Stimulated activated CD4-positive, alpha-beta T cell treated with anti-CD3 and anti-CD28 coated beads, Interleukin-4, amount 100 ng/mL, for 48 hours (primary cell): ENCODE measurements around the gene CDKN1A.

Experiments used
- DNase-seq, 2 donors: peaks; one replicate each; pipeline ENCODE4 v3.0.0-alpha.2; 2020; ENCODE audit warnings: low read depth in 2 of 2

CDKN1A gene

GRCh38 chr6:36677059-36677749 lies 1.3 kb upstream of the CDKN1A start:
- DNase-seq: no peak

GRCh38 chr6:36677753-36678487 lies 594 bp upstream of the CDKN1A start:
- DNase-seq: no peak

DNA sequence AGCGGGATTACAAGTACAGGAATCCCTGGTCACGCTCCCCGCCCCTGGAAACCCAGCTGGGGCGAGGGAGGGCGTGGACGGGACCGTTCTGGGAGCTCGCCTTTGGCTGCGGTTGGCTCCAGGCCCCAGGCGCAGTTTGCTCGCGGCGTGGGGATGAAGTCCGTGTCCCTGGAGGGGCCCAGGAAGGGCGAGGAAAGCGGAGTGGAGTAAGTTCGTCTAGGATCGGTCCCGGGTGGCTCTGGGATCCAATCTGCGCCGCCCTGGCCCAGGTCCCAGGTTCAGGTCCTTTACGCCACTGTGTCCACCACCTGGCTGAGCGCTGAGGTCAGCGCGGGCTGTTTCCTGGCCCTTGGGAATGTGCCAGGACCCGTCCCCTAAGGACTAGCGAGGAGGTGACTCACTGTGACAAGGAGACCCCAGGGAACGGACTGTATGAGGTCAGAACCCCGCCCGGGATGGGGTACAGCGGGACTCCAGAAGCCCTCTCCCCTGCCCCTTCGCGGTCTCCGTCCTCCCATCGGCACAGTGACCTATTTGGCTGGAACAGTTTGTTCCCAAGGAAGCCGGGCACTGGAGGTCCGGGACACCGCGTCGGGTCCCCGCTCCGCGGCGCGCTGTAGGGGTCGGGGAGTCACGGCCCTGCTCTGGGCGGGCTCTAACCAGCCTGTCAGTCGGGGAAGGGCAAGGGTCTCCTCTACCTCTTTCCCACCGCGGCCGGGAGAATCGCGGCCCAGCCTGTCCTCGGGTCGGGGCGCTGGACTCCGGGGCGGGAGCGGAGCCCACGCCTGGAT lies 724 bp downstream of the CDKN1A start:
- no peak for DNase-seq

DNA sequence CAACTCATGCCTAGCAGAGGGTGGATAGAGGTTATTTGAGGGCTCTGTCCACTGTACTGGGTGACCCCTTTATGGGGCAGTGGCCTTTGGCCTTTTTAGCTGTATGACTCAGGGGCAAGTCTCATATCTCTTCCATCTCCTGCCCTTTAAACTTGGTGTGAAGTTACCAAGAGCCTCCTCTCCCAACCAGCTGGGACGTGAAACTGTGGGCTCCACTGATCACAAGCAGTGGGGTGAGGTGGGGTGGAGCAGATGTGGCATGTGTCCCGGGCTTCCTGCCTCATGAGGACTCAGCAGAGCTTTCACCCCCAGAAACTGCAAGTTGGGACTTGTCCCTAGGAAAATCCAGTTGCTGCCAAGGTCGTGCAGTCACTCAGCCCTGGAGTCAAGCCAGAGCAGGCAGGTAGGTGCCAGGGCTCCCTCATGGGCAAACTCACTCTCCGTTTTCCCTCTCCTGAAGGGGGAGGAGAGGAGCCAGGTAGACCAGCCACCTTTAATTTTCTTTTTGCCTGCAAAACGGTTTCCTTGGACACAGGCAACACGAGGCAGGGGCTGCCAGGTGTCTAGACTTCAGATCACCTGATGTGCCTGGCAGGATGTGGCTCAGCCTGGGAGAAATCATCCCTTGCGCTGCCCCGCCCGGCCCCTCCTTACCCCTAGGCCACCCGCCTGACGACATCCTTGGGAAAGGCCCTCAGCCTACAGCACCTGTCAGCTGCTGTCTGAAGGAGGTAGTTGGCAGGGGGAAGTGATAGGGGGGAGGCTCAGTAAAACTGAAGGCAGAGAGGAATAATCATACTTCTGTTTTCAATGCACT lies 4.0 kb downstream of the CDKN1A start:
- DNase-seq: peak; percentile 35 to 47

GRCh38 chr6:36683145-36683655 lies 4.7 kb downstream of the CDKN1A start:
- DNase-seq: no peak

DNA sequence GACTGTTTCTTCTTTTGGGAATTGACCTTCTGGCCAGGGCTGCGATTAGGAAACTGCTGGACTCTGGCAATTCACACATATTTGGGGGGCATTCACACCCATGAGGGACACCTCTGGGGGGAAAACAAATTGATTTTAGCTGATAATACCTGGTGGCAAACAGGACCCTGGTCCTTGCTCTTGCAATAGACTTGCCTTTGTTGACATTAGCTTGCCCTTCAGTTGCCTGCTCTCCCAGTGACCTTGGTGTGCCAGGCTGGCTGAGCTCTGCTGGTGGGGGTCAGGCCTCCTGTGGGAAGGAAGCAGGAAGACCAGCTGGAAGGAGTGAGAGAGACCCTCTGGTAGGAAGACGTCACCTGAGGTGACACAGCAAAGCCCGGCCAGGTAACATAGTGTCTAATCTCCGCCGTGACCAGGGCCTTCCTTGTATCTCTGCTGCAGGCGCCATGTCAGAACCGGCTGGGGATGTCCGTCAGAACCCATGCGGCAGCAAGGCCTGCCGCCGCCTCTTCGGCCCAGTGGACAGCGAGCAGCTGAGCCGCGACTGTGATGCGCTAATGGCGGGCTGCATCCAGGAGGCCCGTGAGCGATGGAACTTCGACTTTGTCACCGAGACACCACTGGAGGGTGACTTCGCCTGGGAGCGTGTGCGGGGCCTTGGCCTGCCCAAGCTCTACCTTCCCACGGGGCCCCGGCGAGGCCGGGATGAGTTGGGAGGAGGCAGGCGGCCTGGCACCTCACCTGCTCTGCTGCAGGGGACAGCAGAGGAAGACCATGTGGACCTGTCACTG lies 5.3 kb downstream of the CDKN1A start:
- no peak for DNase-seq

- no peak for DNase-seq
Observed at GRCh38 chr6:36684447-36684812, 5.9 kb downstream of the CDKN1A start.

DNA sequence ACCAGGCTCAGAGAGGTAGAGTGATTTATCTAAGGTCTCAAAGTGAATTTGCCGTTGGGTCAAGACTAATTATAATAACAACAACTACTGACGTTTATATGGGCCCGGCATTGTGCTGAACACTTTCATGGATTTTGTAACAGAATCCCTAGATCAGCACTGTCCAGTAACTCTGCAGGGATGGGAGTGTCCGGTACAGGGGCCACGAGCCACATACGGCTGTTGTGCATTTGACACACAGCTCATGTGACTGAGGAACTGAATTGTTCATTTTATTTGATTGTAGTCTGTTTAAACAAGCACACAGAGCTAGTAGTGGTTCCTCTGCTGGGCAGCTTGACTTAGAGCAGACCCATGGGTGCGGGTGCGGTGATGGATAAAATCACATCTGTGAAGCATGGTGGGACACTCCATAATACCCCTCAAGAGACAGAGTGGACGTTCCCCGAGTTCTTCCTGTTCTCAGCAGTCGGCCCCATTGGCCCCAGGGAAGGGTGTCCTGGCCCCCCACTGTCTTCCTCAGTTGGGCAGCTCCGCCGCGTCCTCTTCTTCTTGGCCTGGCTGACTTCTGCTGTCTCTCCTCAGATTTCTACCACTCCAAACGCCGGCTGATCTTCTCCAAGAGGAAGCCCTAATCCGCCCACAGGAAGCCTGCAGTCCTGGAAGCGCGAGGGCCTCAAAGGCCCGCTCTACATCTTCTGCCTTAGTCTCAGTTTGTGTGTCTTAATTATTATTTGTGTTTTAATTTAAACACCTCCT lies 6.8 kb downstream of the CDKN1A start:
- no peak for DNase-seq

DNA sequence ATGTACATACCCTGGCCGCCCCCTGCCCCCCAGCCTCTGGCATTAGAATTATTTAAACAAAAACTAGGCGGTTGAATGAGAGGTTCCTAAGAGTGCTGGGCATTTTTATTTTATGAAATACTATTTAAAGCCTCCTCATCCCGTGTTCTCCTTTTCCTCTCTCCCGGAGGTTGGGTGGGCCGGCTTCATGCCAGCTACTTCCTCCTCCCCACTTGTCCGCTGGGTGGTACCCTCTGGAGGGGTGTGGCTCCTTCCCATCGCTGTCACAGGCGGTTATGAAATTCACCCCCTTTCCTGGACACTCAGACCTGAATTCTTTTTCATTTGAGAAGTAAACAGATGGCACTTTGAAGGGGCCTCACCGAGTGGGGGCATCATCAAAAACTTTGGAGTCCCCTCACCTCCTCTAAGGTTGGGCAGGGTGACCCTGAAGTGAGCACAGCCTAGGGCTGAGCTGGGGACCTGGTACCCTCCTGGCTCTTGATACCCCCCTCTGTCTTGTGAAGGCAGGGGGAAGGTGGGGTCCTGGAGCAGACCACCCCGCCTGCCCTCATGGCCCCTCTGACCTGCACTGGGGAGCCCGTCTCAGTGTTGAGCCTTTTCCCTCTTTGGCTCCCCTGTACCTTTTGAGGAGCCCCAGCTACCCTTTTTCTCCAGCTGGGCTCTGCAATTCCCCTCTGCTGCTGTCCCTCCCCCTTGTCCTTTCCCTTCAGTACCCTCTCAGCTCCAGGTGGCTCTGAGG lies 7.6 kb downstream of the CDKN1A start:
- DNase-seq: no peak

DNA sequence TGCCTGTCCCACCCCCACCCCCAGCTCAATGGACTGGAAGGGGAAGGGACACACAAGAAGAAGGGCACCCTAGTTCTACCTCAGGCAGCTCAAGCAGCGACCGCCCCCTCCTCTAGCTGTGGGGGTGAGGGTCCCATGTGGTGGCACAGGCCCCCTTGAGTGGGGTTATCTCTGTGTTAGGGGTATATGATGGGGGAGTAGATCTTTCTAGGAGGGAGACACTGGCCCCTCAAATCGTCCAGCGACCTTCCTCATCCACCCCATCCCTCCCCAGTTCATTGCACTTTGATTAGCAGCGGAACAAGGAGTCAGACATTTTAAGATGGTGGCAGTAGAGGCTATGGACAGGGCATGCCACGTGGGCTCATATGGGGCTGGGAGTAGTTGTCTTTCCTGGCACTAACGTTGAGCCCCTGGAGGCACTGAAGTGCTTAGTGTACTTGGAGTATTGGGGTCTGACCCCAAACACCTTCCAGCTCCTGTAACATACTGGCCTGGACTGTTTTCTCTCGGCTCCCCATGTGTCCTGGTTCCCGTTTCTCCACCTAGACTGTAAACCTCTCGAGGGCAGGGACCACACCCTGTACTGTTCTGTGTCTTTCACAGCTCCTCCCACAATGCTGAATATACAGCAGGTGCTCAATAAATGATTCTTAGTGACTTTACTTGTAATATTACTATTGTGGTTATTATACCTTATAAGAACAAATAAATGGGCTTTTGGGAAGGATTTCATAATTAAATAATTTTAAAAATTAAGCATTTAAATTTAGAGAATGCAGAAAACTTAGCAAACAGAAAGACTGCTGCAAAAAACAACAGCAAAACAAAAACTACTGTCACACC lies 8.4 kb downstream of the CDKN1A start:
- DNase-seq: no peak

GRCh38 chr6:36688063-36688738 lies 9.7 kb downstream of the CDKN1A start:
- no peak for DNase-seq

DNA sequence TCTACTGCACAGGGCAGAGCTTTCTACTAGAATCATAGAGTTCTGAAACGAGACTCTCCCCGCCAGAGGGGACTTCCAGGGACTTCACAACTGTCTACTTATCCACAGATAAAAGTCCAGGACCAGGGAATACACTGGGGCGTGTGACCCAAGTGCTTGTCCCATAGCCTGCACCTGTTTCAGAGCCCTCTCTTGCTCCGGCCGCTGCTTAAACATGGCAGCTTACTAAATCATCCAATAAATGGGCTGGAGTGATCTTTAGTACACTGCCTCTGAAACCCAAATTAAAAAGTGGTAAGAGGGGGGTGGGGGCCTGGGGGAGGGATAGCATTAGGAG lies 10.2 kb downstream of the CDKN1A start:
- no peak for DNase-seq

DNA sequence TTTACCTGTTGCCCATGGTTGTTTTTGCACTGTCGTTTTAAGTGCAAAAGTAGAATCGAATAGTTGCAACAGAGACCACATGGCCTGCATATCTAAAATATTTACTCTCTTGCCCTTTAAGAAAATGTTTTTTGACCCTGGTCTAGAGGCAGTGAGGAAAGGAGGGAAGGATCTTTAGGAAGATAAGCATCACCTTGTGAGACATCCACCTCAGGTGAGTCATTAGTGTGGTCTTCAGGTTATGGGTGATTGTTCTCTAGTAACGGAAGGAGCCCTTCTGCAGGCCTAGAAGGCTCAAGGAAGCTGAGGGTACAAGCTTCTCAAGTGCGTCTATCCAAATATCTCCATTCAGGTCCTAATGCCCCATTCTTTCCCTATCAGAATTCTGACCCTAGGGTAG lies 12.5 kb downstream of the CDKN1A start:
- DNase-seq: no peak

DNA sequence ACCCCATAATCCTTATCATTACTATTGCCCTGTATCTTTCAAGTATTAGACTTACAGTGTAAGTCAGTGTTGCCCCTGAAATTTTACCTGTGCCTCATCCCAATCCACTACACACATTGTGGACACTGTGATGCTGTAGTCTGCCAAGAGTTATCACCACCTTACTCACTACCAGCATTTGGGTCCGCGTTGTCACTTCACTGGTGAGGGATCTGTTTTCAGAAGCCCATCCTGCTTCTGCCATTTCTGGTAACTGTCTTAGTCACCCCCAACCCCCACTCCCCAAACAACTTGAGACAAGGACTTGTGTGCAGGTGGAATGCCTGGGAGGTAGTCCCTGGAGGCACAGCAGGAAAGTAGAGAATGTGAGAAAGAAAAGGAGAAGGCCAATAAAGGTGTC lies 13.1 kb downstream of the CDKN1A start:
- DNase-seq: no peak

- no peak for DNase-seq
Observed at GRCh38 chr6:36692220-36692619, 13.7 kb downstream of the CDKN1A start.

DNA sequence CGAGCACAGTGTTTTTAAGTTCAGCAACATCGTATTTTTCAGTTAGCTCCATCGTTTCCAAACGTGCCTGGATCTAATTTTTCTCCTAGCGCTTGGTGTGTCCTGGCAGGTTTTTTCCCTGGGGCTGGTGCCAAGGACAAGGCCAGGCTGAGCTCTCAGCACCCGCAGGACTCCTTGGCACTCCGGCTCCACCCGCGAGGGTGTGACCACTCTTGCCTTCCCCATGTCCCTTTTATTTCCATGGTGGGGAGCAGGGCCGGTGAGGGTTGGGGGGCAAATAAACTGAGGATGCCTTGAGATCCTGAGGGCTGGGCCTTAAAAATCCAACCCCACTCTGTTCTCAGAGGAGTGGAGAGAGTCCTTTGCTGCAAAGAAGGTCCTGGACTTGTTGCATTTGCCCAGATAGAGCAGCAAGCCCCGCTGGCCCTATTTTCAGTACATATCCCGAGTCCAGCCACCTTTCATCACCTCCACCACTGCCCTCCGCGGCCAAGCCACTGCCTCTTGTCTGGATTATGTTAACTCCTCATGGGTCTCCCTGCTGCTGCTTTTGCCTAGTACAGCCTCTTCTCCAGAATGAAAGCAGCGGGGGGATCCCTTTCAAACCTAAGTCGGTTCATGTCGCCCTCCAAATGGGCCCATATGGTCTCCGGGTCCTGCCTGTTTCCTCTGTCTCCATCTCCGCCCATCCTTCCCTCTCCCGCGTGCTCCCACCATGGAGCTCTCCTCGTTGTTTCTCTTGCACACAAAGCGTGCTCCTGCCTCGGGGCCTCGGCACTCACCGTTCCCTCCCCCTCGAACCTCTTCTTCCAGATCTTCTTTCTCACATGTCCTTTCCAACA lies 14.6 kb downstream of the CDKN1A start:
- no peak for DNase-seq

DNA sequence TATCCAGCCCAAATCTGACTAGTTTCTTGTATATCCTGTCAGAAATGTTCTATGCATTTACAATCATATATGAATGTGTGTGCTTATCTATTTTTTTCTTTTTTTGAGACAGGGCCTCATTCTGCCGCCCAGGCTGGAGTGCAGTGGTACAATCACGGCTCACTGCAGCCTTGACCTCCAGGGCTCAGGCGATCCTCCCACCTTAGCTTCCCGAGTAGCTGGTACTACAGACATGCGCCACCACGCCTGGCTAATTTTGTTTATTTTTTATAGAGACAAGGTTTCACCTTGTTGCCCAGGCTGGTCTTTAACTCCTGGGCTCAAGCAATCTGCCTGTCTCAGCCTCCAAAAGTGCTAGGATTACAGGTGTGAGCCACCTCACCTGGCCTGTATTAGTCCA lies 16.1 kb downstream of the CDKN1A start:
- DNase-seq: no peak
